ENCODE data around the gene POLD2. TPM values are rescaled to one million over a fixed set of nuclear protein-coding genes. Genes with fewer than 3 reads are reported as not detected.
A peak's percentile ranks its signal among the peaks of the same experiment; 100 is the strongest.

Gene POLD2
- total and polyA plus RNA-seq, 2 of the 4 experiments (the other 2 are of a cell fraction) = 142 to 163 TPM

DNA sequence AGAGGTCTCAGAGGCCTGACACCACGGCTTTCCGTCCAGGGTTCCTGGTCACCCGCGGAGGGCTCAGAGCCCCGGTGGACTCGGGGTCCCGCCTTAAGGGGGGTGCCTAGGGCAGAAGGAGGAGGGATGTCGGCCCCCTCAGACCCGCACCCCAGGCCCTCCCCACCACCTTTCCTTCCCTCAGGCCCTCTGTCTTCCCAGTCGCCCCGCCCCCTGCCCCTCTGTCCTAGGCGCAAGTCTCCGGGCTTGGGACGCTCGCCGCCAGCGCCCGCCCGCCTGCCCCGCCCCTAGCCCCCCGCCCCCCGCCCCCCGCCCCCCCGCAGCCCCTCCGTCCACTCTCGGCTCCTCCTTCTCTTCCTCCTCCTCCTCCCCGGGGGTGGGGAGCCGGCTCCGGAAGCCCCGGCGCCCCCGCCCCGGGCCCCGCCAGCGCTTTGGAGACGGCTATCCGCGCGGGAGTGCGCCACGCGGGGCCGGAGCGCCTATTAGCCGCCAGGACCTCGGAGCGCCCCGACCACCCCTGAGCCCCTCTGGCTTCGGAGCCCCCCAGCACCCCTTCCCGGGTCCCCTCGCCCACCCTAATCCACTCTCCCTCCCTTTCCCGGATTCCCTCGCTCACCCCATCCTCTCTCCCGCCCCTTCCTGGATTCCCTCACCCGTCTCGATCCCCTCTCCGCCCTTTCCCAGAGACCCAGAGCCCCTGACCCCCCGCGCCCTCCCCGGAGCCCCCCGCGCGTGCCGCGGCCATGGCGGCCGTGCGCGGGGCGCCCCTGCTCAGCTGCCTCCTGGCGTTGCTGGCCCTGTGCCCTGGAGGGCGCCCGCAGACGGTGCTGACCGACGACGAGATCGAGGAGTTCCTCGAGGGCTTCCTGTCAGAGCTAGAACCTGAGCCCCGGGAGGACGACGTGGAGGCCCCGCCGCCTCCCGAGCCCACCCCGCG, 19.2 kb downstream of the POLD2 start, which contains the start of gene AEBP1:
Gene AEBP1, plus strand, starts transcription at position 423 of the 937 bp plus-strand sequence. Its CDS starts 321 bp downstream, at position 744.
- Histone ChIP-seq H2BK15ac (ENCODE audit: low read depth, low read length) (peak within 1 kb of the TSS; percentile 29; the same call in 1 of the 3 replicates), H3K4me3 (ENCODE audit: insufficient read depth, low read depth, low read length) (no peak within 1 kb of the TSS), H2BK120ac (ENCODE audit: low read depth, low read length) (peak within 1 kb of the TSS; percentile 70), H3K27ac (ENCODE audit: insufficient read depth, low read length) (no peak within 1 kb of the TSS), H3K9ac (ENCODE audit: low read depth, low read length) (no peak within 1 kb of the TSS), H2AK5ac (ENCODE audit: low read depth, low read length) (peak within 1 kb of the TSS; percentile 87; the same call in 1 of the 2 replicates), H4K20me1 (ENCODE audit: insufficient read depth, low read length) (no peaks in the 10 kb centered on the region), H4K91ac (ENCODE audit: insufficient read depth, low read depth, low read length) (peak within 1 kb of the TSS; percentile 10; the same call in 1 of the 2 replicates), H2BK5ac (ENCODE audit: low read depth, low read length, poor library complexity, severe bottlenecking) (no peak within 1 kb of the TSS), H3K4ac (ENCODE audit: low read depth, low read length) (peak within 1 kb of the TSS; percentile 85), H3K18ac (ENCODE audit: low read depth, low read length) (peak within 1 kb of the TSS; percentile 42), H3K79me1 (ENCODE audit: low read depth in 1 of 2, low read length in 2 of 2) (no peaks in the 10 kb centered on the region; a peak in 1 of 4 replicates), H4K8ac (ENCODE audit: low read depth in 2 of 2, low read length in 2 of 2) (peak within 1 kb of the TSS in 1 of 2 experiments; percentile 33; a peak in 3 of 4 replicates), H3K9me1 (ENCODE audit: insufficient read depth, low read length) (peaks cover 25% of the 10 kb centered on the region), H3K27me3 (ENCODE audit: control insufficient read depth, insufficient read depth, low read length) (no peaks in the 10 kb centered on the region), H3K36me3 (ENCODE audit: control insufficient read depth, insufficient read depth, low read length) (no peaks in the 10 kb centered on the region), H3K14ac (replicated peaks; ENCODE audit: low read depth, low read length) (peak within 1 kb of the TSS; percentile 60; the same call in 1 of the 2 replicates), H2AK9ac (replicated peaks; ENCODE audit: low read depth, low read length, poor library complexity) (peak within 1 kb of the TSS; percentile 47), H3K56ac (ENCODE audit: extremely low read depth, insufficient read depth, low read length) (no peak within 1 kb of the TSS), H2BK20ac (ENCODE audit: low read depth, low read length) (peak within 1 kb of the TSS; percentile 55; the same call in 1 of the 2 replicates), H3K4me1 (ENCODE audit: control insufficient read depth, insufficient read depth, low read length) (peaks cover 36% of the 10 kb centered on the region), H3K9me3 (ENCODE audit: control insufficient read depth, insufficient read depth, low read length) (no peaks in the 10 kb centered on the region), H3K23ac (ENCODE audit: low read depth, low read length) (no peak within 1 kb of the TSS), H4K5ac (ENCODE audit: low read depth, low read length) (no peak within 1 kb of the TSS; the same call in 1 of the 2 replicates), H3K4me2 (ENCODE audit: low read depth, low read length) (peak within 1 kb of the TSS; percentile 13; the same call in 1 of the 2 replicates), H2AFZ (replicated peaks; ENCODE audit: low read length, poor library complexity) (peak within 1 kb of the TSS; percentile 80)
- ChIA-PET CTCF (no interaction called here), POLR2A (ENCODE audit: unreplicated experiment) (no interaction called here)
- WGBS, 2 experiments (ENCODE audit: extremely low coverage in 2 of 2, insufficient read length in 1 of 2) = 8% methylated on average over 13 of the region's 87 CpGs; no CpG with 5 or more reads in 1 of the 2 experiments
- in situ Hi-C loops (cut with MboI; ENCODE audit: low sequenced_read_pairs) = no loop called here
- dilution Hi-C loops (cut with HindIII; ENCODE audit: low sequenced_read_pairs, unreplicated experiment) = no loop called here
- ATAC-seq (ENCODE audit: low read depth) (no peak), DNase-seq (no peak)
- intact Hi-C loops (cut with micrococcal nuclease) = no loop called here
- BruUV-seq (replicated peaks) = no TSS peak
- TF ChIP-seq MAFK (IDR thresholded peaks at IDR 0.05; ENCODE audit: low read depth, low read length) (no peak), MXI1 (IDR thresholded peaks at IDR 0.05; ENCODE audit: borderline replicate concordance, low read depth, low read length) (no peak), RCOR1 (IDR thresholded peaks at IDR 0.05; ENCODE audit: insufficient replicate concordance, low read length) (no peak), RAD21 (IDR thresholded peaks at IDR 0.05; ENCODE audit: low read length) (no peak), NFE2L2 (IDR thresholded peaks at IDR 0.05; ENCODE audit: low read depth, low read length) (no peak), FOS (IDR thresholded peaks at IDR 0.05; ENCODE audit: low read depth, low read length) (no peak), BHLHE40 (IDR thresholded peaks at IDR 0.05; ENCODE audit: low read depth, low read length) (no peak), MAZ (IDR thresholded peaks at IDR 0.05; ENCODE audit: borderline replicate concordance, low read depth, low read length) (no peak), CHD1 (IDR thresholded peaks at IDR 0.05; ENCODE audit: low read depth, low read length) (no peak), SMC3 (IDR thresholded peaks at IDR 0.05; ENCODE audit: low read depth, low read length) (no peak), CEBPB (IDR thresholded peaks at IDR 0.05; ENCODE audit: low read depth, low read length) (no peak), POLR2A (IDR thresholded peaks at IDR 0.05; ENCODE audit: low read depth, low read length) (no peak), RFX5 (IDR thresholded peaks at IDR 0.05; ENCODE audit: low read depth, low read length) (no peak)
- TF ChIP-seq, protein P1, sequence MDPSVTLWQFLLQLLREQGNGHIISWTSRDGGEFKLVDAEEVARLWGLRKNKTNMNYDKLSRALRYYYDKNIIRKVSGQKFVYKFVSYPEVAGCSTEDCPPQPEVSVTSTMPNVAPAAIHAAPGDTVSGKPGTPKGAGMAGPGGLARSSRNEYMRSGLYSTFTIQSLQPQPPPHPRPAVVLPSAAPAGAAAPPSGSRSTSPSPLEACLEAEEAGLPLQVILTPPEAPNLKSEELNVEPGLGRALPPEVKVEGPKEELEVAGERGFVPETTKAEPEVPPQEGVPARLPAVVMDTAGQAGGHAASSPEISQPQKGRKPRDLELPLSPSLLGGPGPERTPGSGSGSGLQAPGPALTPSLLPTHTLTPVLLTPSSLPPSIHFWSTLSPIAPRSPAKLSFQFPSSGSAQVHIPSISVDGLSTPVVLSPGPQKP (IDR thresholded peaks at IDR 0.05; ENCODE audit: borderline replicate concordance, low read depth, low read length) = no peak
- TF ChIP-seq, protein P2, sequence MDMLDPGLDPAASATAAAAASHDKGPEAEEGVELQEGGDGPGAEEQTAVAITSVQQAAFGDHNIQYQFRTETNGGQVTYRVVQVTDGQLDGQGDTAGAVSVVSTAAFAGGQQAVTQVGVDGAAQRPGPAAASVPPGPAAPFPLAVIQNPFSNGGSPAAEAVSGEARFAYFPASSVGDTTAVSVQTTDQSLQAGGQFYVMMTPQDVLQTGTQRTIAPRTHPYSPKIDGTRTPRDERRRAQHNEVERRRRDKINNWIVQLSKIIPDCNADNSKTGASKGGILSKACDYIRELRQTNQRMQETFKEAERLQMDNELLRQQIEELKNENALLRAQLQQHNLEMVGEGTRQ (IDR thresholded peaks at IDR 0.05; ENCODE audit: low read depth, low read length) = no peak
